GM20000 (cell line): Measurements from ENCODE around the gene PRKCH.

Source experiments
- DNase-seq: peaks from one replicate; pipeline ENCODE4 v3.0.0; 2012; ENCODE audit warnings: low spot score
- CTCF ChIP-seq: IDR thresholded peaks from 2 replicates; pipeline ENCODE4 v1.5.1; 2012; ENCODE audit warnings: mild to moderate bottlenecking, control low read depth; ENCODE audit errors: extremely low read depth, missing control alignments

The PRKCH gene

GRCh38 chr14:61586544-61587055, 265.2 kb downstream of the PRKCH start:
- no peak for DNase-seq
- TF ChIP-seq CTCF = no peak

- no peak for TF ChIP-seq CTCF
- DNase-seq = no peak
These were observed 265.8 kb downstream of the PRKCH start for GRCh38 chr14:61587081-61587713.

GRCh38 chr14:61588419-61588901, 267.1 kb downstream of the PRKCH start:
- DNase-seq = no peak
- TF ChIP-seq CTCF = no peak

- no peak for TF ChIP-seq CTCF
- no peak for DNase-seq
These were observed 268.6 kb downstream of the PRKCH start for GRCh38 chr14:61589691-61590581.

- no peak for DNase-seq
- no peak for TF ChIP-seq CTCF
These were observed 270.5 kb downstream of the PRKCH start for GRCh38 chr14:61591862-61592261.

GRCh38 chr14:61593330-61593729, 272.0 kb downstream of the PRKCH start:
- no peak for TF ChIP-seq CTCF

GRCh38 chr14:61596990-61597389, 275.6 kb downstream of the PRKCH start:
- TF ChIP-seq CTCF = no peak

More at GRCh38 chr14:61593330-61593729, 272.0 kb downstream of the PRKCH start:
- DNase-seq = no peak

More at GRCh38 chr14:61596990-61597389, 275.6 kb downstream of the PRKCH start:
- DNase-seq = no peak
